Measurements from ENCODE around the gene NEXN. TPM values are rescaled to one million over a fixed set of nuclear protein-coding genes. Genes with fewer than 3 reads are reported as not detected.

The NEXN gene
- 100 to 1,000 TPM; 224 to 470 (median 363) TPM for total RNA-seq
- 100 to 1,000 TPM; 430 to 935 TPM for polyA plus RNA-seq
- long read RNA-seq, donor 1, transcript NEXN-205 (10 exons, 1,456 nt), result major isoform, 5 of 521 reads
- long read RNA-seq, donor 1, partial matches to known transcripts, result 467 of 521 reads
- long read RNA-seq, donor 1, other reads (novel, unspliced or antisense), result 47 of 521 reads
- long read RNA-seq, donor 2, partial matches to known transcripts, result 292 of 314 reads
- long read RNA-seq, donor 2, other reads (novel, unspliced or antisense), result 18 of 314 reads
- long read RNA-seq, donor 3, partial matches to known transcripts, result 522 of 580 reads
- long read RNA-seq, donor 3, other reads (novel, unspliced or antisense), result 49 of 580 reads

GRCh38 chr1:77888081-77888780 lies at the start of gene NEXN:
NEXN (plus strand) TSS chr1:77888624; CDS start chr1:77916107, 27,483 bp downstream.
- peaks cover 0 to 13% (median 1%) of the 10 kb centered on the region in 9 donors for H3K36me3 ChIP-seq
- peak within 1 kb of the TSS; percentile 61 to 89 (median 80) for H3K4me3 ChIP-seq
- peak within 1 kb of the TSS; percentile 89 to 100 (median 97) for H3K27ac ChIP-seq
- intact Hi-C loops (cut with DNase I), result loop anchor here (1.0 to 10.0 kb wide), 4 partner anchors 51 to 55 kb away; no protein-coding TSS in a partner anchor
- DNase-seq (peak; percentile 85 to 94 (median 90)), ATAC-seq (peak; percentile 86 to 93 (median 88))
- H3K27me3 ChIP-seq, result peaks cover 0 to 3% (median 0%) of the 10 kb centered on the region in 9 donors
- no peak for TF ChIP-seq CTCF (IDR thresholded peaks at IDR 0.05)
- TF ChIP-seq POLR2A (IDR thresholded peaks at IDR 0.05), result peak in 1 of 2 donors; percentile 77
- 3 to 14% (median 6%) methylated on average over 15 to 36 of the region's 36 CpGs for WGBS, 4 donors
- peaks cover 0 to 14% (median 2%) of the 10 kb centered on the region in 12 donors for H3K4me1 ChIP-seq
- no peaks in the 10 kb centered on the region for H3K9me3 ChIP-seq

- peaks cover 0 to 33% (median 26%) of the 10 kb centered on the region in 9 donors for H3K36me3 ChIP-seq
- no peaks in the 10 kb centered on the region for H3K27me3 ChIP-seq
- H3K4me3 ChIP-seq, result no peak overlapping the region
- H3K4me1 ChIP-seq, result peaks cover 0 to 6% (median 0%) of the 10 kb centered on the region in 12 donors
- 46 to 58% (median 50%) methylated on average over 1 of the region's 1 CpG for WGBS, 4 donors
- intact Hi-C loops (cut with DNase I), result no loop called here
- no peak overlapping the region for H3K27ac ChIP-seq
- no peaks in the 10 kb centered on the region for H3K9me3 ChIP-seq
- TF ChIP-seq POLR2A (IDR thresholded peaks at IDR 0.05), result no peak
- TF ChIP-seq CTCF (IDR thresholded peaks at IDR 0.05), result no peak
- no peak for DNase-seq
- no peak for ATAC-seq
Measured at GRCh38 chr1:77841574-77841973, 46.9 kb upstream of the NEXN start.

- Histone ChIP-seq H3K4me1 (peaks cover 0 to 9% (median 0%) of the 10 kb centered on the region in 12 donors), H3K4me3 (no peak overlapping the region), H3K27ac (no peak overlapping the region), H3K9me3 (no peaks in the 10 kb centered on the region), H3K36me3 (peaks cover 0 to 24% (median 18%) of the 10 kb centered on the region in 9 donors), H3K27me3 (no peaks in the 10 kb centered on the region)
- intact Hi-C loops (cut with DNase I), result loop anchor here in 1 of 10 donors (5.0 kb wide), 1 partner anchor 36 kb away; no protein-coding TSS in a partner anchor
- TF ChIP-seq POLR2A (IDR thresholded peaks at IDR 0.05), result no peak
- no peak for TF ChIP-seq CTCF (IDR thresholded peaks at IDR 0.05)
- WGBS, 4 donors, result 97 to 100% (median 99%) methylated on average over 1 of the region's 1 CpG
- no peak for DNase-seq
- no peak for ATAC-seq
Measured at GRCh38 chr1:77845951-77846350, 42.5 kb upstream of the NEXN start.

GRCh38 chr1:77846966-77847365 lies 41.5 kb upstream of the NEXN start:
- intact Hi-C loops (cut with DNase I), result loop anchor here in 1 of 10 donors (5.0 kb wide), 1 partner anchor 35 kb away; no protein-coding TSS in a partner anchor

More at GRCh38 chr1:77846966-77847365, 41.5 kb upstream of the NEXN start:
- H3K4me1 ChIP-seq, result peaks cover 0 to 9% (median 0%) of the 10 kb centered on the region in 12 donors
- WGBS, 4 donors, result 42 to 56% (median 52%) methylated on average over 3 of the region's 3 CpGs
- H3K36me3 ChIP-seq, result peaks cover 0 to 24% (median 18%) of the 10 kb centered on the region in 9 donors
- H3K27me3 ChIP-seq, result no peaks in the 10 kb centered on the region
- H3K27ac ChIP-seq, result no peak overlapping the region
- DNase-seq, result no peak
- H3K4me3 ChIP-seq, result no peak overlapping the region
- TF ChIP-seq CTCF (IDR thresholded peaks at IDR 0.05), result no peak
- TF ChIP-seq POLR2A (IDR thresholded peaks at IDR 0.05), result no peak
- ATAC-seq, result no peak
- no peaks in the 10 kb centered on the region for H3K9me3 ChIP-seq

All from heart left ventricle (tissue), 16 donors.